Adrenal gland (tissue), 5 donors: ENCODE results near the gene NCF4.

Experiments
- CTCF ChIP-seq, 6 experiments: fragments of 450-650 bp in 4 of 6; fragments of 200-600 bp in 2 of 6; sonication (generic) in 1 of 6; IDR thresholded peaks; 1 replicate in 5 of 6; 2 replicates in 1 of 6; pipeline versions ENCODE4 v1.5.1 to v1.8.0; 2016 to 2021; ENCODE audit warnings: antibody characterized with exemption in 6 of 6, mild to moderate bottlenecking in 2 of 6, moderate library complexity in 1 of 6
- POLR2A ChIP-seq, 2 donors: fragments of 450-650 bp; IDR thresholded peaks; one replicate each; pipeline ENCODE4 v1.6.1; 2017; ENCODE audit warnings: antibody characterized with exemption in 2 of 2, mild to moderate bottlenecking in 2 of 2, moderate library complexity in 1 of 2
- donor health status: DM: no; HTN: no; CAD: no.

- TF ChIP-seq CTCF (IDR thresholded peaks at IDR 0.05) (no peak), POLR2A (IDR thresholded peaks at IDR 0.05) (no peak)
Measured at GRCh38 chr22:36910461-36910860, 49.7 kb downstream of the NCF4 start.
